Measurements from ENCODE around the gene DPM1. TPM values are rescaled to one million over a fixed set of nuclear protein-coding genes. Genes with fewer than 3 reads are reported as not detected.

Gene DPM1
- total RNA-seq, 1 experiment from 2014 or later = 57.8 TPM

- ChIA-PET CTCF (interaction anchor here (1.8 kb wide), 1 partner anchor 10 kb away, joined by 5 read pairs; no protein-coding TSS in a partner anchor), POLR2A (no interaction called here)
- no peaks in the 10 kb centered on the region for H3K9me3 Mint-ChIP-seq
Measured at GRCh38 chr20:51005214-51005613, 46.9 kb upstream of the DPM1 start.

GRCh38 chr20:51004781-51005180, 46.4 kb upstream of the DPM1 start:
- peaks cover 14% of the 10 kb centered on the region for H3K36me3 Mint-ChIP-seq
- ATAC-seq (no peak), DNase-seq (ENCODE audit: low spot score) (no peak)
- ChIA-PET CTCF (interaction anchor here (0.9 to 1.8 kb wide), 2 partner anchors 10 to 17 kb away, joined by 3 to 5 read pairs; no protein-coding TSS in a partner anchor), POLR2A (no interaction called here)
- no peak overlapping the region for H3K4me3 Mint-ChIP-seq
- no peak overlapping the region for H3K27ac Mint-ChIP-seq
- no peaks in the 10 kb centered on the region for H3K4me1 Mint-ChIP-seq
- H3K27me3 Mint-ChIP-seq (ENCODE audit: low read depth) = no peaks in the 10 kb centered on the region
- TF ChIP-seq, protein P1, sequence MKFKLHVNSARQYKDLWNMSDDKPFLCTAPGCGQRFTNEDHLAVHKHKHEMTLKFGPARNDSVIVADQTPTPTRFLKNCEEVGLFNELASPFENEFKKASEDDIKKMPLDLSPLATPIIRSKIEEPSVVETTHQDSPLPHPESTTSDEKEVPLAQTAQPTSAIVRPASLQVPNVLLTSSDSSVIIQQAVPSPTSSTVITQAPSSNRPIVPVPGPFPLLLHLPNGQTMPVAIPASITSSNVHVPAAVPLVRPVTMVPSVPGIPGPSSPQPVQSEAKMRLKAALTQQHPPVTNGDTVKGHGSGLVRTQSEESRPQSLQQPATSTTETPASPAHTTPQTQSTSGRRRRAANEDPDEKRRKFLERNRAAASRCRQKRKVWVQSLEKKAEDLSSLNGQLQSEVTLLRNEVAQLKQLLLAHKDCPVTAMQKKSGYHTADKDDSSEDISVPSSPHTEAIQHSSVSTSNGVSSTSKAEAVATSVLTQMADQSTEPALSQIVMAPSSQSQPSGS (CRISPR knock-in tag; IDR thresholded peaks at IDR 0.05; ENCODE audit: borderline replicate concordance, low read depth) = no peak
- no peak for TF ChIP-seq E2F4 (CRISPR knock-in tag; IDR thresholded peaks at IDR 0.05; ENCODE audit: borderline replicate concordance, low read depth)
- no peaks in the 10 kb centered on the region for H3K9me3 Mint-ChIP-seq

More at GRCh38 chr20:51005214-51005613, 46.9 kb upstream of the DPM1 start:
- ATAC-seq (no peak), DNase-seq (ENCODE audit: low spot score) (no peak)
- no peak overlapping the region for H3K27ac Mint-ChIP-seq
- peaks cover 14% of the 10 kb centered on the region for H3K36me3 Mint-ChIP-seq
- H3K4me3 Mint-ChIP-seq = no peak overlapping the region
- H3K27me3 Mint-ChIP-seq (ENCODE audit: low read depth) = no peaks in the 10 kb centered on the region
- H3K4me1 Mint-ChIP-seq = no peaks in the 10 kb centered on the region
- TF ChIP-seq, protein P2, sequence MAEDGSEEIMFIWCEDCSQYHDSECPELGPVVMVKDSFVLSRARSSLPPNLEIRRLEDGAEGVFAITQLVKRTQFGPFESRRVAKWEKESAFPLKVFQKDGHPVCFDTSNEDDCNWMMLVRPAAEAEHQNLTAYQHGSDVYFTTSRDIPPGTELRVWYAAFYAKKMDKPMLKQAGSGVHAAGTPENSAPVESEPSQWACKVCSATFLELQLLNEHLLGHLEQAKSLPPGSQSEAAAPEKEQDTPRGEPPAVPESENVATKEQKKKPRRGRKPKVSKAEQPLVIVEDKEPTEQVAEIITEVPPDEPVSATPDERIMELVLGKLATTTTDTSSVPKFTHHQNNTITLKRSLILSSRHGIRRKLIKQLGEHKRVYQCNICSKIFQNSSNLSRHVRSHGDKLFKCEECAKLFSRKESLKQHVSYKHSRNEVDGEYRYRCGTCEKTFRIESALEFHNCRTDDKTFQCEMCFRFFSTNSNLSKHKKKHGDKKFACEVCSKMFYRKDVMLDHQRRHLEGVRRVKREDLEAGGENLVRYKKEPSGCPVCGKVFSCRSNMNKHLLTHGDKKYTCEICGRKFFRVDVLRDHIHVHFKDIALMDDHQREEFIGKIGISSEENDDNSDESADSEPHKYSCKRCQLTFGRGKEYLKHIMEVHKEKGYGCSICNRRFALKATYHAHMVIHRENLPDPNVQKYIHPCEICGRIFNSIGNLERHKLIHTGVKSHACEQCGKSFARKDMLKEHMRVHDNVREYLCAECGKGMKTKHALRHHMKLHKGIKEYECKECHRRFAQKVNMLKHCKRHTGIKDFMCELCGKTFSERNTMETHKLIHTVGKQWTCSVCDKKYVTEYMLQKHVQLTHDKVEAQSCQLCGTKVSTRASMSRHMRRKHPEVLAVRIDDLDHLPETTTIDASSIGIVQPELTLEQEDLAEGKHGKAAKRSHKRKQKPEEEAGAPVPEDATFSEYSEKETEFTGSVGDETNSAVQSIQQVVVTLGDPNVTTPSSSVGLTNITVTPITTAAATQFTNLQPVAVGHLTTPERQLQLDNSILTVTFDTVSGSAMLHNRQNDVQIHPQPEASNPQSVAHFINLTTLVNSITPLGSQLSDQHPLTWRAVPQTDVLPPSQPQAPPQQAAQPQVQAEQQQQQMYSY (CRISPR knock-in tag; IDR thresholded peaks at IDR 0.05) = no peak
- TF ChIP-seq ARID4B (CRISPR knock-in tag; IDR thresholded peaks at IDR 0.05; ENCODE audit: borderline replicate concordance) = no peak
- no peak for TF ChIP-seq ZMAT4 (CRISPR knock-in tag; IDR thresholded peaks at IDR 0.05)
- TF ChIP-seq ELF4 (CRISPR knock-in tag; IDR thresholded peaks at IDR 0.05; ENCODE audit: low read depth) = no peak
- no peak for TF ChIP-seq ETV6 (CRISPR knock-in tag; IDR thresholded peaks at IDR 0.05)
- TF ChIP-seq RORB (CRISPR knock-in tag; IDR thresholded peaks at IDR 0.05) = no peak
- TF ChIP-seq ZBTB21 (CRISPR knock-in tag; IDR thresholded peaks at IDR 0.05; ENCODE audit: borderline replicate concordance) = no peak

DNA sequence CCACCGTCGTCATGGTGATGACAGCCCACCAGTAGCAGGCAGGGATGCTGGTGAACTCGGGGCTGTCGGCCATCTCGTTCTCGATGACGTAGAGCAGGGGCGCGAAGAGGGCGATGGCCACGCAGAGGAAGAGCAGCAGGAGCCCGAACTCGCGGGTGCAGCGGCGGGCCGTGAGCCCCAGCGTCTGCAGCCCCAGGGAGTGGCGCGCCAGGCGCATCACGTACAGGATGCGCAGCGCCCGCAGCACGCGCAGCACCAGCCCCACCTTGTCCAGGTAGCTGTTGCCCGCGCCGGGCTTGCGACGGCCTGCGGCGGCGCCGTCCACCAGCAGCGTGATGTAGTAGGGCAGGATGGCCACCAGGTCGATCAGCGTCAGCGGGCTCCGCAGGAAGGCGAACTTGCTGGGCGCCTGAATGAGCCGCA, 46.0 kb upstream of the DPM1 start:
- H3K27ac Mint-ChIP-seq = no peak overlapping the region
- no peaks in the 10 kb centered on the region for H3K4me1 Mint-ChIP-seq
- peaks cover 12% of the 10 kb centered on the region for H3K36me3 Mint-ChIP-seq
- DNase-seq (ENCODE audit: low spot score) (no peak), ATAC-seq (no peak)
- no peaks in the 10 kb centered on the region for H3K9me3 Mint-ChIP-seq
- no peaks in the 10 kb centered on the region for H3K27me3 Mint-ChIP-seq (ENCODE audit: low read depth)
- CTCF ChIA-PET = interaction anchor here (0.9 to 1.8 kb wide), 3 partner anchors 11 to 314 kb away, joined by 3 to 5 read pairs (median 3); no protein-coding TSS in a partner anchor
- POLR2A ChIA-PET = no interaction called here
- no peak overlapping the region for H3K4me3 Mint-ChIP-seq
- TF ChIP-seq GABPB1 (CRISPR knock-in tag; IDR thresholded peaks at IDR 0.05) = no peak
- TF ChIP-seq ATF1 (CRISPR knock-in tag; IDR thresholded peaks at IDR 0.05) = no peak
- TF ChIP-seq CREM (CRISPR knock-in tag; IDR thresholded peaks at IDR 0.05) = no peak
- TF ChIP-seq, protein P3, sequence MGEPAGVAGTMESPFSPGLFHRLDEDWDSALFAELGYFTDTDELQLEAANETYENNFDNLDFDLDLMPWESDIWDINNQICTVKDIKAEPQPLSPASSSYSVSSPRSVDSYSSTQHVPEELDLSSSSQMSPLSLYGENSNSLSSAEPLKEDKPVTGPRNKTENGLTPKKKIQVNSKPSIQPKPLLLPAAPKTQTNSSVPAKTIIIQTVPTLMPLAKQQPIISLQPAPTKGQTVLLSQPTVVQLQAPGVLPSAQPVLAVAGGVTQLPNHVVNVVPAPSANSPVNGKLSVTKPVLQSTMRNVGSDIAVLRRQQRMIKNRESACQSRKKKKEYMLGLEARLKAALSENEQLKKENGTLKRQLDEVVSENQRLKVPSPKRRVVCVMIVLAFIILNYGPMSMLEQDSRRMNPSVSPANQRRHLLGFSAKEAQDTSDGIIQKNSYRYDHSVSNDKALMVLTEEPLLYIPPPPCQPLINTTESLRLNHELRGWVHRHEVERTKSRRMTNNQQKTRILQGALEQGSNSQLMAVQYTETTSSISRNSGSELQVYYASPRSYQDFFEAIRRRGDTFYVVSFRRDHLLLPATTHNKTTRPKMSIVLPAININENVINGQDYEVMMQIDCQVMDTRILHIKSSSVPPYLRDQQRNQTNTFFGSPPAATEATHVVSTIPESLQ (CRISPR knock-in tag; IDR thresholded peaks at IDR 0.05) = no peak
- no peak for TF ChIP-seq ZNF512 (CRISPR knock-in tag; IDR thresholded peaks at IDR 0.05; ENCODE audit: borderline replicate concordance)
- no peak for TF ChIP-seq ZNF219 (CRISPR knock-in tag; IDR thresholded peaks at IDR 0.05; ENCODE audit: borderline replicate concordance)
- no peak for TF ChIP-seq SOX15 (CRISPR knock-in tag; IDR thresholded peaks at IDR 0.05)
- no peak for TF ChIP-seq GRHL2 (CRISPR knock-in tag; IDR thresholded peaks at IDR 0.05; ENCODE audit: insufficient replicate concordance, severe bottlenecking)

Measured in WTC11 (cell line).